Measurements from ENCODE around the gene SPATA7. TPM values are rescaled to one million over a fixed set of nuclear protein-coding genes. Genes with fewer than 3 reads are reported as not detected.

Gene SPATA7
- total RNA-seq, 2 donors from 2014 or later, result 9.4 to 15.5 TPM

DNA sequence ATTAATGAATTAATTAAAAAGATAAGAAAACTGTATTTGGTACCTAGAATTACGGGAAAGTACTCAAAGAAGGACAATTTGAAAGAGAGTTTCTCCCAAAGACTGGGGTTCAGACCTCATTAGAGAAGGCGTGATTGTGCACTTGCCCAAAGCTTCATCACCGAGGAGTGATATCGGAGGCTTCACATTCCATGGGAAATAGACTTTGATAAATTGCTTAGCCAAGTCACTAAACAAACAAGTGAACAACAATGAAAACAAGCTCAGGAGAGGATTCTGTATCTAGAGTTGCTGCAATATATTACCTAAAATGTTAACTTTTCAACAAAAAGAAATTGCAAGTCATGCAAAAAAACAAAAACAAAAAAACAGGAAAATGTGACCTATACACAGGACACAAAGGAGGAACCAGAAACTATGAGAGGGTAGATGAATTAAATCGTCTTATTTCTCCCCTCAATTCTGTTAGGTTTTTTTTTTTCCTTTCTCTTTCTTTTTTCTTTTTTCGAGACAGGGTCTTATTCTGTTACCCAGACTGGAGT lies 3.4 kb downstream of the SPATA7 start:
- no peak for DNase-seq (ENCODE audit: low spot score)
- intact Hi-C loops (cut with DNase I), result no loop called here

- no peak for DNase-seq (ENCODE audit: low spot score)
- intact Hi-C loops (cut with DNase I), result no loop called here
Observed at GRCh38 chr14:88392609-88393008, 7.2 kb downstream of the SPATA7 start.

- DNase-seq (ENCODE audit: low spot score), result no peak
- intact Hi-C loops (cut with DNase I), result no loop called here
Observed at GRCh38 chr14:88411039-88411438, 25.6 kb downstream of the SPATA7 start.

- intact Hi-C loops (cut with DNase I), result no loop called here
- DNase-seq (ENCODE audit: low spot score), result no peak
Observed at GRCh38 chr14:88417594-88417993, 32.1 kb downstream of the SPATA7 start.

- intact Hi-C loops (cut with DNase I), result no loop called here
- no peak for DNase-seq (ENCODE audit: low spot score)
Observed at GRCh38 chr14:88420187-88420586, 34.7 kb downstream of the SPATA7 start.

DNA sequence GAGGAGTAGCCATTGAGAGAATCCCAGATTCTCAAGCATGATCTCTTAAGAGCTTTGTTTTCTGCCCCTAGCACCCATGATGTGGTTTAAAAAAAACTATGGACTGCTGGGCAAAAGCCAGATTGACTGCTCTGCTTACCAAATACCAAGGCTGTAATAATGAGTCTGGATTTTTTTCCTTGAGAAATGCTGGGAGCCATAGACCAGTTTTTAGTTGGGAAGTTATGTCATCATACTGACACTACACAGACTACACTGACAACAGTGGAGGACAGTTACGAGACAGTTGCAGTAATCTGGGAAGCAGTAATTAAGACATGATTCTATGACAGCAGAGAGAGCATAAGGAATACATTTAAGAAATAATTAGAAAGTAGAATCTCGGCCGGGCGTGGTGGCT lies 35.8 kb downstream of the SPATA7 start:
- DNase-seq (ENCODE audit: low spot score), result no peak
- intact Hi-C loops (cut with DNase I), result no loop called here

DNA sequence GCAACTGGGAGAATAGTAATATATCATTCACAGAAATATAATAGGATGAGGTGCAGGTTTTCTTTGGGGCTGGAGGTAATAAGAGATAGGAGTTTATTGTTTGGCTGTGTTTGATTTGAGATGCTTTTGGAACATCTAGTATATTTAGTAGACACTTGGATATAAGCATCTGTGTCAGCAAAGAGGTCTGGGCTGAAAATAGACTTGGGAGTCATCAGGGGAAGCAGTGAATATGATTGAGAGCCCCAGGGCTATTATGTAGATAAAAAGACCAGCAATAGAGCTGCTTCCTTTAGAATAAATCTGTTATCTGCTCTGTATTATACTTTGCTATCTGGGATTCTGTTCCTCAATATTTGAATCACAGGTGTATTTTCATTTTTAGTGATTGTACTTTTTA lies 36.6 kb downstream of the SPATA7 start:
- no peak for DNase-seq (ENCODE audit: low spot score)
- intact Hi-C loops (cut with DNase I), result no loop called here

- intact Hi-C loops (cut with DNase I), result no loop called here
- DNase-seq (ENCODE audit: low spot score), result no peak
Observed at GRCh38 chr14:88422919-88423650, 37.6 kb downstream of the SPATA7 start.

DNA sequence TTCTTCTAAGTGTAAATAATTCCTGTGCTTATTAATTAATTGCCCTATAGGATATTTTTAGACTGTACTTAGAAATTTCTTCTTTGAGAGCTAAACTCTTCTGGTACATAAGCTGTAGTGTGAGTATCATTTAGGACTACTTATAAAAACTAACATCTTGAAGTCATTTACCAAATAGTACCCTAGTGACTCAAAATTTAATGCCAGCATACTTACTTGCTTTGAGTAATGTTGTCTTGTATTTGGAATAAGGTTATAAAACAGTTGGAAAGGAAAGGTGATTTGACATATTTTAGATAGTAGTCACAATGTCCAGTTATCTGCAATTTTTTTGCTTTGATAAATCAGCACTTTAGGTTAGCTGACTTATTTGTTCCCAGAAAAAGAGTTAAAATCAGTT lies 39.1 kb downstream of the SPATA7 start:
- no peak for DNase-seq (ENCODE audit: low spot score)
- intact Hi-C loops (cut with DNase I), result no loop called here

- intact Hi-C loops (cut with DNase I), result no loop called here
- no peak for DNase-seq (ENCODE audit: low spot score)
Observed at GRCh38 chr14:88426271-88426670, 40.8 kb downstream of the SPATA7 start.

GRCh38 chr14:88430976-88431375 lies 45.5 kb downstream of the SPATA7 start:
- intact Hi-C loops (cut with DNase I), result no loop called here
- no peak for DNase-seq (ENCODE audit: low spot score)

DNA sequence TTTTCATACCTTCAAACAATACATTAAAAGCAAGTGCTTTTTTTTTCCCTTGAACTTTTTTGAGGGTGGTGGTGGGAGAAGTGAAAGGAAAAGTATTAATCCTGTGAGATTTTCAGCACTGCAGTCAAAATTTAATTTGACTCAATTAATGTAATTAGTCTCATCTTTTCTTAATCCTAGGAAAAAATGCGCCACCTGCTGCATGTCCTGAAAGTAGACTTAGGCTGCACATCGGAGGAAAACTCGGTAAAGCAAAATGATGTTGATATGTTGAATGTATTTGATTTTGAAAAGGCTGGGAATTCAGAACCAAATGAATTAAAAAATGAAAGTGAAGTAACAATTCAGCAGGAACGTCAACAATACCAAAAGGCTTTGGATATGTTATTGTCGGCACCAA lies 52.2 kb downstream of the SPATA7 start:
- no peak for DNase-seq (ENCODE audit: low spot score)
- intact Hi-C loops (cut with DNase I), result no loop called here

DNA sequence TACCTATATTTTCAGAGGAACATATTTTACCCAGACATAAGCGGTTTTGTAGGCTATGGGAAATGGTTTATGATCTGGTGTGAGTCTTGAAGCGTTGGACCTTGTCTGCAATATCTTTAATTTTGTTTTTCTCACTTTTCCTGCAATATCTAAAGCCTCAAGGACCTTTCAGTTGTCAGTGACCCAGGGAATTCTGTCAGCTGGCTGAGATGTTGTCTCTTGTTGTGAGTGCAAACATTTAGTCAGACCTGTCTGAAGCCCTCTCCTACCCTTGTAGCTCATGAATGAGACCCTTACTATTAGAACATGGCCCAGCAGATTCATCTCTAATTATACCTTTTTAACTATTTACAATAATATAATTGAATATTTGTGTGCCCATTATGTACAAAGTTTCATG lies 53.6 kb downstream of the SPATA7 start:
- intact Hi-C loops (cut with DNase I), result no loop called here

GRCh38 chr14:88452231-88452630 lies 66.8 kb downstream of the SPATA7 start:
- no peak for DNase-seq (ENCODE audit: low spot score)
- intact Hi-C loops (cut with DNase I), result no loop called here

More for the DNA sequence above, 53.6 kb downstream of the SPATA7 start:
- no peak for DNase-seq (ENCODE audit: low spot score)

GRCh38 chr14:88454886-88455285 lies 69.4 kb downstream of the SPATA7 start:
- no peak for DNase-seq (ENCODE audit: low spot score)
- intact Hi-C loops (cut with DNase I), result no loop called here

GRCh38 chr14:88463318-88463717 lies 77.9 kb downstream of the SPATA7 start:
- intact Hi-C loops (cut with DNase I), result no loop called here
- no peak for DNase-seq (ENCODE audit: low spot score)

DNA sequence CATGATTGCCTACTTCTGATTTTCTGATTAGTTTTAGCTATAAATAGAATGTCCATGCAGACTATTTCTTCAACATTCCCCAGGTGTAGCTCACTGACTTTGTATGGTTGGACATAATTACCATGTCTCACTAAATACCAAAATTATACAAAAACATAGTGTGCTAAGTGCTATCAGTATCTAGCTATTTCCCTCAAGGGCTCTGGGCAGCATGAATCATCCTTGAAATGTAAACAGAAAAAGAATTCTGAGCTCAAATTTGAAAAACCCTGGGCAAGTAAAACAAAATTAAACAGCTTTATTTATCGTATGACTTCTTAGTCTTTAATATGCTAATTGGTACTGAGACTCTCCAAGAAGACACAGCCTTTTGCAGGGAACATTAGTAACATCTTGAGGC lies 82.9 kb downstream of the SPATA7 start:
- intact Hi-C loops (cut with DNase I), result no loop called here
- DNase-seq (ENCODE audit: low spot score), result no peak

- intact Hi-C loops (cut with DNase I), result no loop called here
- no peak for DNase-seq (ENCODE audit: low spot score)
Observed at GRCh38 chr14:88470542-88471440, 85.3 kb downstream of the SPATA7 start.

DNA sequence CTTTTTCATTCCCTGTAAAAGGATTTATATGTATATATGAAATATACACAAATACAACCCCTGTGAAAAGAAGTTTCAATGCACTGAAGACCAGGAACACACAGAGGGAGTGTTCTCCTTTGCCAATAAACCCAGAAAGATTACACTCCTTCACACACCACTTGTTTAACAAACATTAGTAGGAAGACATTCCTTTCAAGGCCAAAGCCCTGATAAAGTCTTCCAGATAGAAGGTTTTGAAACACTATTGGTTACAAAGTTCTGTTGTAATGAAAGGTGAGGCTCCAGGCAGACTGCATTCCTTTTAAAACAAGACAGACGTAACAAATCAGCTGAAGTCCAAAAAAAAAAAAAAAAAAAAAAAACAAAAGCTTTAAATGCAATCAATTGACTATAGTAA lies 88.3 kb downstream of the SPATA7 start:
- intact Hi-C loops (cut with DNase I), result no loop called here
- no peak for DNase-seq (ENCODE audit: low spot score)

- intact Hi-C loops (cut with DNase I), result no loop called here
- no peak for DNase-seq (ENCODE audit: low spot score)
Observed at GRCh38 chr14:88476214-88476774, 90.8 kb downstream of the SPATA7 start.

All from posterior vena cava (tissue), 2 donors.